ENCODE results near the gene SHISA7.

SHISA7 gene

DNA sequence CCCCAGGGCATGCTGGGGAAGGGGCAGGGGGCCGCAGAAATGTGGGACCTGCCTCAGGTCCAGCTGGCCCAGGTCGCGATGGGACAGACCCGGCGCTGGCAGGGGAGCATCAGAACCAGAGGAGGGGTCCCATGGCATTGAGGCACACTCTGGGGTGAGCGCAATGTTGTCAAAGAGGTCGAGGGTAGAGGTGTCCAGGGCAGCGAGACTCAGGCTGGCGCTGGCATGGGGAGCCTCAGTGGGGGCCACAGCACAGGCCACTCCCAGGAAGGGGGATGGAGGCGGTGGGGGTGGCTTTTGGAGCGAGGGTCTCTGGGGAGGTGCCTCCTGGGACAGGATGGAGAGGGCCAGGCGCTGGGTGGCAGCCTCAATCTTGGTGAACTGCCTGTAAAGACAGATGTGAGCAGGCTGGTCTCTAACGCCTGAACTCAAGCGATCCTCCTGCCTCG lies 20.5 kb upstream of the SHISA7 start:
- no peaks in the 10 kb centered on the region for H3K27me3 ChIP-seq
- no peak for TF ChIP-seq Cebpa-rat (IDR thresholded peaks at IDR 0.05)
- H3K36me3 ChIP-seq = no peaks in the 10 kb centered on the region
- no peaks in the 10 kb centered on the region for H3K9me3 ChIP-seq
- peak overlapping the region; percentile 45; the same call in 1 of the 2 replicates for H3K27ac ChIP-seq
- H3K9ac ChIP-seq = 0 out of 2 replicates have a peak overlapping the region, but pooled peaks have one; percentile 57
- H3K4me1 ChIP-seq = peaks cover 48% of the 10 kb centered on the region
- H3K4me2 ChIP-seq = peak overlapping the region; percentile 44
- H4K20me1 ChIP-seq = peaks cover 23% of the 10 kb centered on the region
- no peak overlapping the region for H3K4me3 ChIP-seq

GRCh38 chr19:55462722-55463121 lies 19.6 kb upstream of the SHISA7 start:
- H3K9ac ChIP-seq = 0 out of 2 replicates have a peak overlapping the region, but pooled peaks have one; percentile 57
- no peaks in the 10 kb centered on the region for H3K27me3 ChIP-seq
- peaks cover 32% of the 10 kb centered on the region for H4K20me1 ChIP-seq
- no peak overlapping the region for H3K27ac ChIP-seq
- H3K9me3 ChIP-seq = no peaks in the 10 kb centered on the region
- no peaks in the 10 kb centered on the region for H3K36me3 ChIP-seq
- no peak overlapping the region for H3K4me2 ChIP-seq
- TF ChIP-seq Cebpa-rat (IDR thresholded peaks at IDR 0.05) = no peak
- peaks cover 57% of the 10 kb centered on the region for H3K4me1 ChIP-seq
- H3K4me3 ChIP-seq = no peak overlapping the region

GRCh38 chr19:55461974-55462626 lies 19.0 kb upstream of the SHISA7 start:
- H3K36me3 ChIP-seq = no peaks in the 10 kb centered on the region
- H3K27me3 ChIP-seq = no peaks in the 10 kb centered on the region
- peak overlapping the region; percentile 59; the same call in 1 of the 2 replicates for H3K9ac ChIP-seq
- H3K27ac ChIP-seq = peak overlapping the region; percentile 59; the same call in 1 of the 2 replicates
- H3K4me2 ChIP-seq = peak overlapping the region; percentile 83
- peaks cover 61% of the 10 kb centered on the region for H3K4me1 ChIP-seq
- TF ChIP-seq Cebpa-rat (IDR thresholded peaks at IDR 0.05) = no peak
- peak overlapping the region; percentile 92 for H3K4me3 ChIP-seq
- no peaks in the 10 kb centered on the region for H3K9me3 ChIP-seq
- H4K20me1 ChIP-seq = peaks cover 38% of the 10 kb centered on the region

- H3K27ac ChIP-seq = peak within 1 kb of the TSS; percentile 96
- no peak for TF ChIP-seq Cebpa-rat (IDR thresholded peaks at IDR 0.05)
- peak within 1 kb of the TSS; percentile 94 for H3K9ac ChIP-seq
- peaks cover 45% of the 10 kb centered on the region for H4K20me1 ChIP-seq
- H3K9me3 ChIP-seq = no peaks in the 10 kb centered on the region
- peak within 1 kb of the TSS; percentile 92 for H3K4me3 ChIP-seq
- no peaks in the 10 kb centered on the region for H3K27me3 ChIP-seq
- peaks cover 5% of the 10 kb centered on the region for H3K36me3 ChIP-seq
- H3K4me2 ChIP-seq = peak within 1 kb of the TSS; percentile 94
- peaks cover 61% of the 10 kb centered on the region for H3K4me1 ChIP-seq
Measured at GRCh38 chr19:55461259-55461973, 18.3 kb upstream of the SHISA7 start, which contains the start of gene ISOC2. ISOC2 (minus strand) TSS chr19:55461642; CDS start chr19:55456486, 5,156 bp downstream.

DNA sequence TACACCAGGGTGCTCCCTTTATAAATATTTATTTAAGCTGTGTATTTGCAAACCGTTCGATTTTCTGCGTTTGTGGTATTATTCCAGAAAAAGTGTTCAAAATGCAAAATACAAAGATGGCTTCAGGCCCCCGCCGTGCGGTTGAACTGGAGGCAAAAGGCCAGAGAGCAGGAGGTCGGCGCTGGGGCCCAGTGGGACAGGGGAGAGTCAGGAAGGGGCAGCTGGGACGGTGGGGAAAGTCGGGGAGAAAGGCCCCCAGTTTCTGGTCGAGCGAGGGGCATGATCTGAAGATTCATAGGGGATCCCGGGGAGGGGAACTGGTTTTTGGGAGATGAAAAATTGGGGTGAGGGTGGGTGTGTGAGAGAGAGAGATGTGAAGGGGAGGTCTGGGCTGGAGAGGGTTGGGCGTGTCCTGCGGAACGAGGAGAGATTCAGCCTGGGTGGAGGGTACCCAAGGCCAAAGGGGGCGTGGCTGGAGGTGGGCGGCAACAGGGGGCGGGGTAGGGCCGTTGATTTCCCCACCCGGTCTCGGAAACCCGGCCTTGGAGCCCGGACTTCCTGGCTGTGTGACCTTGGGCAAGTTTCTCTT lies 17.7 kb upstream of the SHISA7 start:
- Histone ChIP-seq H3K27me3 (no peaks in the 10 kb centered on the region), H4K20me1 (peaks cover 48% of the 10 kb centered on the region), H3K4me3 (peak overlapping the region; percentile 92), H3K27ac (peak overlapping the region; percentile 96), H3K9me3 (no peaks in the 10 kb centered on the region), H3K4me2 (peak overlapping the region; percentile 94), H3K4me1 (peaks cover 61% of the 10 kb centered on the region), H3K9ac (peak overlapping the region; percentile 94), H3K36me3 (peaks cover 12% of the 10 kb centered on the region)
- no peak for TF ChIP-seq Cebpa-rat (IDR thresholded peaks at IDR 0.05)

GRCh38 chr19:55459950-55460657 lies 17.0 kb upstream of the SHISA7 start:
- Histone ChIP-seq H3K4me1 (peaks cover 61% of the 10 kb centered on the region), H3K36me3 (peaks cover 18% of the 10 kb centered on the region), H3K9me3 (no peaks in the 10 kb centered on the region), H3K27ac (peak overlapping the region; percentile 18; the same call in 1 of the 2 replicates), H4K20me1 (peaks cover 54% of the 10 kb centered on the region), H3K9ac (0 out of 2 replicates have a peak overlapping the region, but pooled peaks have one; percentile 94), H3K4me2 (peak overlapping the region; percentile 94), H3K27me3 (no peaks in the 10 kb centered on the region), H3K4me3 (peak overlapping the region; percentile 92; the same call in 1 of the 2 replicates)
- no peak for TF ChIP-seq Cebpa-rat (IDR thresholded peaks at IDR 0.05)

GRCh38 chr19:55459551-55459949 lies 16.4 kb upstream of the SHISA7 start:
- no peak overlapping the region for H3K4me3 ChIP-seq
- H3K9me3 ChIP-seq = no peaks in the 10 kb centered on the region
- peak overlapping the region; percentile 18; the same call in 1 of the 2 replicates for H3K27ac ChIP-seq
- peaks cover 22% of the 10 kb centered on the region for H3K36me3 ChIP-seq
- H3K27me3 ChIP-seq = no peaks in the 10 kb centered on the region
- 0 out of 2 replicates have a peak overlapping the region, but pooled peaks have one; percentile 34 for H3K9ac ChIP-seq
- TF ChIP-seq Cebpa-rat (IDR thresholded peaks at IDR 0.05) = no peak
- peak overlapping the region; percentile 94 for H3K4me2 ChIP-seq
- H4K20me1 ChIP-seq = peaks cover 60% of the 10 kb centered on the region
- peaks cover 61% of the 10 kb centered on the region for H3K4me1 ChIP-seq

GRCh38 chr19:55457683-55458457 lies 14.8 kb upstream of the SHISA7 start:
- H3K4me2 ChIP-seq = no peak overlapping the region
- H3K4me3 ChIP-seq = no peak overlapping the region
- no peak for TF ChIP-seq Cebpa-rat (IDR thresholded peaks at IDR 0.05)
- H3K27ac ChIP-seq = no peak overlapping the region
- H3K9me3 ChIP-seq = no peaks in the 10 kb centered on the region; the same call in 1 of the 2 replicates
- H3K27me3 ChIP-seq = peaks cover 13% of the 10 kb centered on the region
- peaks cover 28% of the 10 kb centered on the region for H3K36me3 ChIP-seq
- H3K9ac ChIP-seq = no peak overlapping the region
- H4K20me1 ChIP-seq = peaks cover 76% of the 10 kb centered on the region
- H3K4me1 ChIP-seq = peaks cover 48% of the 10 kb centered on the region

Data from BLaER1 (cell line).